Smooth muscle cell (in vitro differentiated cells): Measurements from ENCODE around the gene CNTN5. TPM values are rescaled to one million over a fixed set of nuclear protein-coding genes. Genes with fewer than 3 reads are reported as not detected.

Experiments
- DNase-seq: peaks from one replicate; lab custom pipeline; 2025; ENCODE audit not compliant: unreplicated experiment; lab: John Stamatoyannopoulos, UW
- H2AFZ ChIP-seq: fragments of 200-600 bp; sonication (generic); 2 replicates; pipeline ENCODE4 v1.6.0; 2016; ENCODE audit warnings: antibody characterized with exemption, low read depth, mild to moderate bottlenecking
- H3F3A ChIP-seq: fragments of 200-600 bp; sonication (generic); 2 replicates; pipeline ENCODE4 v1.6.0; 2017; ENCODE audit warnings: antibody characterized with exemption, low read depth
- H3K27ac ChIP-seq: fragments of 200-600 bp; sonication (generic); 2 replicates; pipeline ENCODE4 v1.5.1; 2016; ENCODE audit warnings: low read depth, mild to moderate bottlenecking
- H3K27me3 ChIP-seq: fragments of 200-600 bp; sonication (generic); 2 replicates; pipeline ENCODE4 v1.6.1; 2016; ENCODE audit warnings: low read depth, mild to moderate bottlenecking
- H3K36me3 ChIP-seq: fragments of 200-600 bp; sonication (generic); 2 replicates; pipeline ENCODE4 v1.5.1; 2016; ENCODE audit warnings: low read depth
- H3K4me1 ChIP-seq: fragments of 200-600 bp; sonication (generic); 2 replicates; pipeline ENCODE4 v1.5.1; 2016; ENCODE audit warnings: low read depth
- H3K4me2 ChIP-seq: fragments of 200-600 bp; sonication (generic); 2 replicates; pipeline ENCODE4 v1.6.0; 2016; ENCODE audit warnings: mild to moderate bottlenecking
- H3K4me3 ChIP-seq: fragments of 200-600 bp; sonication (generic); 2 replicates; pipeline ENCODE4 v1.5.1; 2016; ENCODE audit warnings: mild to moderate bottlenecking
- H3K79me2 ChIP-seq: fragments of 200-600 bp; sonication (generic); 2 replicates; pipeline ENCODE4 v1.6.0; 2016; ENCODE audit warnings: low read depth, mild to moderate bottlenecking
- H3K9ac ChIP-seq: fragments of 200-600 bp; sonication (generic); 2 replicates; pipeline ENCODE4 v1.6.0; 2016; ENCODE audit warnings: low read depth
- H3K9me3 ChIP-seq: fragments of 200-600 bp; sonication (generic); replicated peaks from 2 replicates; pipeline ENCODE4 v1.5.1; 2016; ENCODE audit warnings: low read depth
- H4K20me1 ChIP-seq: fragments of 200-600 bp; sonication (generic); 2 replicates; pipeline ENCODE4 v1.6.0; 2016; ENCODE audit warnings: low read depth
- WGBS: methylation state at CpG from one replicate; pipeline ENCODE4 v1.1.7; 2016; ENCODE audit warnings: low lambda C conversion rate; 5-methylcytosine and 5-hydroxymethylcytosine counted together
- polyA plus RNA-seq: library from polyadenylated mRNA; unstranded; fragments of >200 nt; fragmentation: Nextera tagmentation; extraction: Ambion mirVana; gene quantifications from 2 replicates; pipeline ENCODE4 v1.2.1, GENCODE V29; 2016
- total RNA-seq: library from RNA; depleted of rRNA; stranded (reverse); fragments of >200 nt; gene quantifications from 2 replicates; pipeline ENCODE4 v1.2.3, GENCODE V29; 2014
- TF ChIP-seq, protein P1 (sequence below): fragments of 200-600 bp; sonication (generic); IDR thresholded peaks from 2 replicates; pipeline ENCODE4 v1.5.1; 2017; ENCODE audit warnings: borderline replicate concordance, mild to moderate bottlenecking, antibody characterized with exemption; ENCODE audit not compliant: insufficient read depth, poor library complexity, severe bottlenecking

CNTN5 gene
- total and polyA plus RNA-seq, 2 experiments from 2014 or later = 0.97 to 3.1 TPM

DNA sequence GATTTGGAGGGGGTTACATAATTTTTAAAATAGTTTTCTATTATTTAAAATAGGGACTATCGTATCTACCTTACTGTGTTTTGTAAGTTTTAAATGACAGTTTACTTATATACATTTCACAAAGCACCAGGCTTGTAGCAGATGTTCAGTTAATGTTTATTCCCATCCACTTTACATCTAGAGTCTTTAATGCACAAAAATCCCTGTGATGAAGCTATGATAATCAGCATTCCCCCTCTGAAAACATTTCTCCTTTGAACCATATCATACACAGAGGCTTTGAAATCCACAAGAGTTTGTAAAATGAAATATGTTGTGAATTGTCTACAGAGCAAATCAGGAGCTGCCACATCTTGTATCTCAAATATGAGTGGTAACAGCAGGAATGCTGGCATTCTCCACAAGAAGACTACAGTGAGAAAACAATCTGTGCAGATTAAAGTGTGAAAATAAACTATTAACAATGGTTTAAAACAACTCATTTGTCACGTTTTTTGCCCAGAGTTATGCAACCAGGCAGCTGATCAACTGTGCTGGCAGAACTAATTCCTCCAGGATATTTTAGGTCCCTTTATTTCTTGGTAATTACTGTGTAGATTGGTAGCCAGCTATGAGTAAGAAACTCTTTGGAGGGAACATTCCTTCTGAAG is 967.2 kb downstream of the CNTN5 start:
- no peaks in the 10 kb centered on the region for H4K20me1 ChIP-seq
- peaks cover 12% of the 10 kb centered on the region for H3K4me1 ChIP-seq
- TF ChIP-seq, protein P1, sequence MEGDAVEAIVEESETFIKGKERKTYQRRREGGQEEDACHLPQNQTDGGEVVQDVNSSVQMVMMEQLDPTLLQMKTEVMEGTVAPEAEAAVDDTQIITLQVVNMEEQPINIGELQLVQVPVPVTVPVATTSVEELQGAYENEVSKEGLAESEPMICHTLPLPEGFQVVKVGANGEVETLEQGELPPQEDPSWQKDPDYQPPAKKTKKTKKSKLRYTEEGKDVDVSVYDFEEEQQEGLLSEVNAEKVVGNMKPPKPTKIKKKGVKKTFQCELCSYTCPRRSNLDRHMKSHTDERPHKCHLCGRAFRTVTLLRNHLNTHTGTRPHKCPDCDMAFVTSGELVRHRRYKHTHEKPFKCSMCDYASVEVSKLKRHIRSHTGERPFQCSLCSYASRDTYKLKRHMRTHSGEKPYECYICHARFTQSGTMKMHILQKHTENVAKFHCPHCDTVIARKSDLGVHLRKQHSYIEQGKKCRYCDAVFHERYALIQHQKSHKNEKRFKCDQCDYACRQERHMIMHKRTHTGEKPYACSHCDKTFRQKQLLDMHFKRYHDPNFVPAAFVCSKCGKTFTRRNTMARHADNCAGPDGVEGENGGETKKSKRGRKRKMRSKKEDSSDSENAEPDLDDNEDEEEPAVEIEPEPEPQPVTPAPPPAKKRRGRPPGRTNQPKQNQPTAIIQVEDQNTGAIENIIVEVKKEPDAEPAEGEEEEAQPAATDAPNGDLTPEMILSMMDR = no peak
- H3K4me2 ChIP-seq = peak overlapping the region; percentile 66
- DNase-seq = no peak
- H3K9me3 ChIP-seq = no peaks in the 10 kb centered on the region
- no peaks in the 10 kb centered on the region for H3K36me3 ChIP-seq
- H3F3A ChIP-seq = peaks cover 7% of the 10 kb centered on the region
- 29% methylated on average over 2 of the region's 2 CpGs for WGBS
- H2AFZ ChIP-seq = peak overlapping the region; percentile 85
- no peak overlapping the region for H3K4me3 ChIP-seq
- H3K27ac ChIP-seq = peak overlapping the region; percentile 70
- no peaks in the 10 kb centered on the region for H3K79me2 ChIP-seq
- no peaks in the 10 kb centered on the region for H3K27me3 ChIP-seq
- H3K9ac ChIP-seq = no peak overlapping the region

DNA sequence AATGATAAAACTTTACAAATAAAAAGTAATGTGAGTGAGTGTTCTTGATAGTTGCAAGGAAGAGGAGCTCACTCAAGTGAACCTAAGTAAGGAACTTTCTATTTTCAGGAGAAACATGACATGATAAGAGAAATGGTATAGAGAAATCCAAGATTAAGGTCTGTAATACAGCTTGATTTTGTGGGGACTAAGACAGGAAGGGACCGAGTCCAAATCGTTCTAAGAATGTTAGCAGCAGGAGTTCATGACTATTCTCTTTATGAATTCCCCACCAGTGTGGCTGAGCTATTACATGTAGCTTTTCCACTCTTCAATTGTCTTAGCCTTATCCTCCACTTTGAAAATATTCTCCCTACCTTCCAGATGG is 967.7 kb downstream of the CNTN5 start:
- no peak overlapping the region for H3K9ac ChIP-seq
- H3K27me3 ChIP-seq = no peaks in the 10 kb centered on the region
- peak overlapping the region; percentile 70 for H3K27ac ChIP-seq
- no peaks in the 10 kb centered on the region for H3K36me3 ChIP-seq
- no peak overlapping the region for H3K4me3 ChIP-seq
- DNase-seq = no peak
- H3K4me1 ChIP-seq = peaks cover 12% of the 10 kb centered on the region
- H3K9me3 ChIP-seq = no peaks in the 10 kb centered on the region
- WGBS = 37% methylated on average over 2 of the region's 2 CpGs
- H2AFZ ChIP-seq = peak overlapping the region; percentile 85
- H3F3A ChIP-seq = peaks cover 7% of the 10 kb centered on the region
- no peaks in the 10 kb centered on the region for H3K79me2 ChIP-seq
- TF ChIP-seq, protein P1 = no peak
- peak overlapping the region; percentile 66 for H3K4me2 ChIP-seq
- no peaks in the 10 kb centered on the region for H4K20me1 ChIP-seq

DNA sequence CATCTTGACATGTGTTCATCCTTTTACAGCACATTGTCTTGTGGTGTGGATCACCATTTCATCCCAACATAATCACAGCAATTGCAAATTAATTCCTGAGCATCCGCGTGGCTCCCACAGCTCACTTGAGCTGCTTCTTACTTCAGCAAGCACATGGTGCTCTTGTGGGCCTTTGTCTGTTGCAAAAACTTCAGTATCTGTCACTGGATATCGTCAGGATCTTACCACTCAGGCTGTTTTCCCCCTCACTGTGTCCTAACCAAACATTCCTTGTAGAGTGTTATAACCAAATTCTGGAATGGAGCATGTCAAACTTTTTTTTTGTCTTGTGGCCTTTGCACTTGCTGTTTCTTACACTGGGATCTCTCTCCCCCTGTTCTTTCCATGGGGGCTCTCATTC is 983.2 kb downstream of the CNTN5 start:
- Histone ChIP-seq H3K27me3 (no peaks in the 10 kb centered on the region), H3K27ac (peak overlapping the region; percentile 76), H3K36me3 (no peaks in the 10 kb centered on the region), H2AFZ (peak overlapping the region; percentile 17), H3K4me1 (no peaks in the 10 kb centered on the region), H3K9ac (peak overlapping the region; percentile 27), H4K20me1 (no peaks in the 10 kb centered on the region), H3K79me2 (no peaks in the 10 kb centered on the region), H3K4me2 (peak overlapping the region; percentile 44), H3K9me3 (no peaks in the 10 kb centered on the region), H3F3A (no peaks in the 10 kb centered on the region), H3K4me3 (no peak overlapping the region)
- no peak for DNase-seq
- TF ChIP-seq, protein P1 = no peak
- 39% methylated on average over 3 of the region's 3 CpGs for WGBS

DNA sequence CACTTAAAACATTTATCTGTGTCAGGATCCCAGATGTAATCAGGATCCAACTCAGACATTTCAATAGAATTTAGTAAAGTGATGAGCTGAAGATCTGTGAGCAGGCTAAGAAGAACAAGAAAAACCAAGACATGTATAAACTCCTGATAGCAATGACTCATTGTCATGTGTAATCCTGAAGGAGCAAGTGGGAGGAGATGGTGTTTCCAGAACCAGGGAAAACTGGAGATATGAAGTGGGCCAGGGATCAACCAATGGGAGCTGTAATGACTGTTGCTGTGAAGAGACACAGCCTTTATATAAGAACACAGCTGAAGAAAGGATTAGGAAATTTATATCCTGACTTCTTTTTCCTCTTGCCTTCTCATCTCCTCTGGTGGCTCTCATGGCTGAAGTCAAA is 983.8 kb downstream of the CNTN5 start:
- Histone ChIP-seq H3K9ac (peak overlapping the region; percentile 27), H3K4me1 (no peaks in the 10 kb centered on the region), H3K27me3 (no peaks in the 10 kb centered on the region), H3K36me3 (no peaks in the 10 kb centered on the region), H3K4me3 (no peak overlapping the region), H3K27ac (peak overlapping the region; percentile 76), H3K79me2 (no peaks in the 10 kb centered on the region), H3F3A (no peaks in the 10 kb centered on the region), H3K9me3 (no peaks in the 10 kb centered on the region), H3K4me2 (peak overlapping the region; percentile 44), H2AFZ (peak overlapping the region; percentile 17), H4K20me1 (no peaks in the 10 kb centered on the region)
- DNase-seq = no peak
- TF ChIP-seq, protein P1 = no peak
